Adrenal gland (tissue), 12 donors: ENCODE measurements around the gene UBE2J2. TPM values are rescaled to one million over a fixed set of nuclear protein-coding genes. Genes with fewer than 3 reads are reported as not detected.

ENCODE experiments used
- DNase-seq, 7 donors: peaks; one replicate each; pipeline ENCODE4 v3.0.0-alpha.2; 2019 to 2020
- H3K27ac ChIP-seq, 5 donors: fragments of 200-600 bp; sonication (generic) in 4 of 5; 1 replicate in 3 of 5; 2 replicates in 2 of 5; pipeline versions ENCODE4 v1.5.1 to v1.8.0; 2016 to 2020; ENCODE audit warnings: mild to moderate bottlenecking in 1 of 5
- H3K27me3 ChIP-seq: fragments of 200-600 bp; 2 replicates; pipeline ENCODE4 v1.8.0; 2021
- H3K36me3 ChIP-seq, 2 donors: fragments of 200-600 bp; replicated peaks in 1 of 2; 1 replicate in 1 of 2; 2 replicates in 1 of 2; pipeline versions ENCODE4 v1.5.1 to v1.8.0; 2018 to 2022
- H3K4me1 ChIP-seq, 2 donors: fragments of 200-600 bp; replicated peaks in 1 of 2; 1 replicate in 1 of 2; 2 replicates in 1 of 2; pipeline versions ENCODE4 v1.5.1 to v1.8.0; 2018 to 2021
- H3K4me3 ChIP-seq, 4 donors: fragments of 200-600 bp; sonication (generic) in 3 of 4; one replicate each; pipeline ENCODE4 v1.5.1; 2016 to 2018
- H3K9me3 ChIP-seq, 3 donors: fragments of 200-600 bp; sonication (generic) in 1 of 3; replicated peaks in 1 of 3; 1 replicate in 2 of 3; 2 replicates in 1 of 3; pipeline versions ENCODE4 v1.5.1 to v1.8.0; 2016 to 2021
- CTCF ChIP-seq, 6 experiments: fragments of 450-650 bp in 4 of 6; fragments of 200-600 bp in 2 of 6; sonication (generic) in 1 of 6; IDR thresholded peaks; 1 replicate in 5 of 6; 2 replicates in 1 of 6; pipeline versions ENCODE4 v1.5.1 to v1.8.0; 2016 to 2021; ENCODE audit warnings: antibody characterized with exemption in 6 of 6, mild to moderate bottlenecking in 2 of 6, moderate library complexity in 1 of 6
- POLR2A ChIP-seq, 2 donors: fragments of 450-650 bp; IDR thresholded peaks; one replicate each; pipeline ENCODE4 v1.6.1; 2017; ENCODE audit warnings: antibody characterized with exemption in 2 of 2, mild to moderate bottlenecking in 2 of 2, moderate library complexity in 1 of 2
- WGBS, 4 donors: extraction: QIAGEN DNeasy Blood & Tissue Kit in 2 of 4; methylation state at CpG; one replicate each; pipeline versions ENCODE4 v1.1.5 to v1.1.7; 2013 to 2017; 5-methylcytosine and 5-hydroxymethylcytosine counted together
- intact Hi-C, 2 donors: fragments of 100-400 bp; cut with DNase I; formaldehyde crosslinking; loops; one replicate each; pipeline versions ENCODE4 v1.14.1 to v1.15.0; 2022 to 2023
- polyA plus RNA-seq, 3 donors: library from polyadenylated mRNA; stranded (reverse); fragments of 200-250 nt in 2 of 3; fragments of 350-450 nt in 1 of 3; fragmentation: Illumina TruSeq in 1 of 3; extraction: RNeasy Lipid Tissue Mini Kit (QIAGEN cat#74804) in 1 of 3; gene quantifications; one replicate each; pipeline ENCODE4 v1.2.3, GENCODE V29; 2013 to 2014
- total RNA-seq, 9 donors: library from RNA; depleted of rRNA in 4 of 9; stranded (reverse); fragments of >200 nt in 4 of 9; fragments of 120-200 nt in 1 of 9; fragmentation: NEBNext Ultra II Directional in 1 of 9; extraction: Animal tissue kit (Norgen Biotek cat#: 25700) in 1 of 9; gene quantifications; one replicate each; pipeline versions ENCODE4 v1.1.0 to v1.2.4, GENCODE V29; 2013 to 2023
- donor health status: healthy with polysubstance abuse.
- donor health status: Bipolar disorder and iron deficiency.
- donor health status: DM: yes; HTN: yes; CAD: no.
- donor health status: DM: no; HTN: no; CAD: no.
- donor health status: DM: no; HTN: no; CAD: no.
- donor health status: DM: yes; HTN: yes; CAD: no.

The UBE2J2 gene
- total and polyA plus RNA-seq, 12 donors = 30.1 to 74.4 (median 49.8) TPM

GRCh38 chr1:1234180-1234808 is 39.4 kb downstream of the UBE2J2 start:
- no peaks in the 10 kb centered on the region for H3K9me3 ChIP-seq
- peaks cover 21 to 28% of the 10 kb centered on the region in 2 donors for H3K4me1 ChIP-seq
- no peaks in the 10 kb centered on the region for H3K36me3 ChIP-seq
- peaks cover 7% of the 10 kb centered on the region for H3K27me3 ChIP-seq
- TF ChIP-seq POLR2A (IDR thresholded peaks at IDR 0.05) (no peak), CTCF (IDR thresholded peaks at IDR 0.05) (no peak)
- DNase-seq = no peak
- no peak overlapping the region for H3K4me3 ChIP-seq
- WGBS, 4 donors = 94 to 97% (median 96%) methylated on average over 18 to 28 of the region's 28 CpGs
- intact Hi-C loops = no loop called here
- H3K27ac ChIP-seq = no peak overlapping the region

- Histone ChIP-seq H3K27ac (no peak overlapping the region), H3K4me3 (no peak overlapping the region), H3K9me3 (no peaks in the 10 kb centered on the region), H3K27me3 (peaks cover 5% of the 10 kb centered on the region), H3K36me3 (peaks cover 0 to 3% of the 10 kb centered on the region in 2 donors), H3K4me1 (peaks cover 21 to 30% of the 10 kb centered on the region in 2 donors)
- DNase-seq = no peak
- WGBS, 4 donors = 96 to 98% (median 97%) methylated on average over 15 of the region's 15 CpGs
- TF ChIP-seq CTCF (IDR thresholded peaks at IDR 0.05) (no peak), POLR2A (IDR thresholded peaks at IDR 0.05) (no peak)
- intact Hi-C loops = no loop called here
These were observed 40.1 kb downstream of the UBE2J2 start for GRCh38 chr1:1233567-1233892.

GRCh38 chr1:1232796-1233566 is 40.7 kb downstream of the UBE2J2 start:
- Histone ChIP-seq H3K9me3 (no peaks in the 10 kb centered on the region), H3K4me3 (peak overlapping the region in 1 of 4 donors; percentile 63), H3K4me1 (peaks cover 21 to 30% of the 10 kb centered on the region in 2 donors), H3K36me3 (peaks cover 0 to 9% of the 10 kb centered on the region in 2 donors), H3K27ac (no peak overlapping the region), H3K27me3 (no peaks in the 10 kb centered on the region)
- TF ChIP-seq CTCF (IDR thresholded peaks at IDR 0.05) (no peak), POLR2A (IDR thresholded peaks at IDR 0.05) (no peak)
- intact Hi-C loops = no loop called here
- 66 to 97% (median 76%) methylated on average over 13 to 98 of the region's 98 CpGs for WGBS, 4 donors
- peak in 1 of 7 donors; percentile 63 for DNase-seq

GRCh38 chr1:1232208-1232795 is 41.4 kb downstream of the UBE2J2 start, which contains the start of gene B3GALT6:
Gene B3GALT6 (plus strand): TSS chr1:1232237. CDS start chr1:1232279, 42 bp downstream.
- TF ChIP-seq CTCF (IDR thresholded peaks at IDR 0.05) = no peak
- TF ChIP-seq POLR2A (IDR thresholded peaks at IDR 0.05) = peak in 1 of 2 donors; percentile 77
- H3K4me3 ChIP-seq = peak within 1 kb of the TSS; percentile 66 to 92 (median 76)
- intact Hi-C loops = no loop called here
- 6 to 33% (median 7%) methylated on average over 8 to 100 of the region's 100 CpGs; no CpG with 5 or more reads in 1 of the 4 donors for WGBS, 4 donors
- peaks cover 0 to 16% of the 10 kb centered on the region in 2 donors for H3K36me3 ChIP-seq
- peaks cover 21 to 30% of the 10 kb centered on the region in 2 donors for H3K4me1 ChIP-seq
- H3K9me3 ChIP-seq = no peaks in the 10 kb centered on the region
- H3K27me3 ChIP-seq = no peaks in the 10 kb centered on the region
- peak in 1 of 7 donors; percentile 31 for DNase-seq
- H3K27ac ChIP-seq = peak within 1 kb of the TSS; percentile 79 to 94 (median 89)
